Metanephros (tissue), 2 donors: ENCODE measurements around the gene LHFPL3. TPM values are rescaled to one million over a fixed set of nuclear protein-coding genes. Genes with fewer than 3 reads are reported as not detected.

Source experiments
- small RNA-seq: library from RNA; depleted of rRNA; stranded (forward); fragments of <200 nt; gene quantifications from one replicate; pipeline ENCODE3, GENCODE V24; 2014; ENCODE audit warnings: low replicate concordance
- total RNA-seq: library from RNA; depleted of rRNA; stranded (reverse); fragments of >200 nt; gene quantifications from one replicate; pipeline ENCODE4 v1.2.3, GENCODE V29; 2014

LHFPL3 gene
- total RNA-seq: not detected

GRCh38 chr7:104328296-104328969, at the start of gene LHFPL3:
Gene LHFPL3 (plus strand): TSS chr7:104328603.

Small RNAs within 50 kb of the gene (small RNA-seq; reads per million reads assigned to genes)
- gene RN7SL8P: not detected

Other genes with a start within 250 kb of the LHFPL3 start
- 22.8 TPM for gene ORC5, start 120.6 kb upstream of the LHFPL3 start, total RNA-seq